Measurements from ENCODE around the gene ADM5.

GRCh38 chr19:49680421-49681351 is 8.7 kb upstream of the ADM5 start:
- TF ChIP-seq, protein P1, sequence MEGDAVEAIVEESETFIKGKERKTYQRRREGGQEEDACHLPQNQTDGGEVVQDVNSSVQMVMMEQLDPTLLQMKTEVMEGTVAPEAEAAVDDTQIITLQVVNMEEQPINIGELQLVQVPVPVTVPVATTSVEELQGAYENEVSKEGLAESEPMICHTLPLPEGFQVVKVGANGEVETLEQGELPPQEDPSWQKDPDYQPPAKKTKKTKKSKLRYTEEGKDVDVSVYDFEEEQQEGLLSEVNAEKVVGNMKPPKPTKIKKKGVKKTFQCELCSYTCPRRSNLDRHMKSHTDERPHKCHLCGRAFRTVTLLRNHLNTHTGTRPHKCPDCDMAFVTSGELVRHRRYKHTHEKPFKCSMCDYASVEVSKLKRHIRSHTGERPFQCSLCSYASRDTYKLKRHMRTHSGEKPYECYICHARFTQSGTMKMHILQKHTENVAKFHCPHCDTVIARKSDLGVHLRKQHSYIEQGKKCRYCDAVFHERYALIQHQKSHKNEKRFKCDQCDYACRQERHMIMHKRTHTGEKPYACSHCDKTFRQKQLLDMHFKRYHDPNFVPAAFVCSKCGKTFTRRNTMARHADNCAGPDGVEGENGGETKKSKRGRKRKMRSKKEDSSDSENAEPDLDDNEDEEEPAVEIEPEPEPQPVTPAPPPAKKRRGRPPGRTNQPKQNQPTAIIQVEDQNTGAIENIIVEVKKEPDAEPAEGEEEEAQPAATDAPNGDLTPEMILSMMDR (IDR thresholded peaks at IDR 0.05): peak in 3 of 4 donors; percentile 96 to 100 (median 100)
- no peak for TF ChIP-seq POLR2A (IDR thresholded peaks at IDR 0.05)

All from right lobe of liver (tissue), 4 donors.